PC-9 (cell line): ENCODE data around the gene MAGI1.

ENCODE experiments used
- CTCF ChIP-seq: fragments of 200-600 bp; sonication (generic); conservative IDR thresholded peaks from 2 replicates; pipeline ENCODE4 v1.6.1; 2017; ENCODE audit warnings: mixed run types, antibody characterized with exemption, mild to moderate bottlenecking, moderate library complexity
- EZH2 ChIP-seq: fragments of 200-600 bp; sonication (generic); IDR thresholded peaks from 2 replicates; pipeline ENCODE4 v1.8.0; 2017; ENCODE audit warnings: antibody characterized with exemption, low read depth

GRCh38 chr3:65877160-65877559 lies 161.6 kb downstream of the MAGI1 start:
- no peak for TF ChIP-seq EZH2
- no peak for TF ChIP-seq CTCF
